Trophoblast cell (in vitro differentiated cells and primary cell): ENCODE results near the gene BNC2.
A peak's percentile ranks its signal among the peaks of the same experiment; 100 is the strongest.

Source experiments
- DNase-seq, 2 donors: peaks; one replicate each; pipeline ENCODE4 v3.0.0-alpha.2; 2016
- H2AFZ ChIP-seq: 2 replicates; pipeline ENCODE4 v1.6.1; 2013; ENCODE audit warnings: low read length, moderate library complexity, mild to moderate bottlenecking; ENCODE audit not compliant: insufficient read depth, poor library complexity
- H2AK5ac ChIP-seq: 2 replicates; pipeline ENCODE4 v1.6.1; 2013; ENCODE audit warnings: mild to moderate bottlenecking, low read length
- H2BK120ac ChIP-seq: 2 replicates; pipeline ENCODE4 v1.6.1; 2013; ENCODE audit warnings: low read length, mild to moderate bottlenecking, moderate library complexity; ENCODE audit not compliant: insufficient read depth, poor library complexity
- H2BK12ac ChIP-seq: 2 replicates; pipeline ENCODE4 v1.6.1; 2013; ENCODE audit warnings: mild to moderate bottlenecking, low read length, moderate library complexity
- H2BK5ac ChIP-seq: 2 replicates; pipeline ENCODE4 v1.6.1; 2013; ENCODE audit warnings: low read length, low read depth, moderate library complexity, mild to moderate bottlenecking; ENCODE audit not compliant: poor library complexity
- H3K14ac ChIP-seq: 2 replicates; pipeline ENCODE4 v1.6.1; 2013; ENCODE audit warnings: mild to moderate bottlenecking, low read length
- H3K18ac ChIP-seq: 2 replicates; pipeline ENCODE4 v1.6.1; 2013; ENCODE audit warnings: mild to moderate bottlenecking, low read length
- H3K23ac ChIP-seq: 2 replicates; pipeline ENCODE4 v1.6.1; 2013; ENCODE audit warnings: low read length
- H3K27ac ChIP-seq: 2 replicates; pipeline ENCODE4 v1.5.1; 2013; ENCODE audit warnings: low read depth, mild to moderate bottlenecking, inconsistent platforms, low read length, moderate library complexity
- H3K27me3 ChIP-seq: 2 replicates; pipeline ENCODE4 v1.6.1; 2013; ENCODE audit warnings: inconsistent platforms, mild to moderate bottlenecking, low read length, moderate library complexity; ENCODE audit not compliant: insufficient read depth
- H3K36me3 ChIP-seq, 2 experiments: 1 replicate in 1 of 2; 2 replicates in 1 of 2; pipeline ENCODE4 v1.6.1; 2013; ENCODE audit warnings: low read length in 2 of 2, mild to moderate bottlenecking in 2 of 2, moderate library complexity in 1 of 2; ENCODE audit not compliant: insufficient read depth in 2 of 2, control insufficient read depth in 1 of 2
- H3K4ac ChIP-seq: 2 replicates; pipeline ENCODE4 v1.6.1; 2013; ENCODE audit warnings: low read depth, mild to moderate bottlenecking, low read length, moderate library complexity
- H3K4me1 ChIP-seq, 2 experiments: 1 replicate in 1 of 2; 2 replicates in 1 of 2; pipeline ENCODE4 v1.6.1; 2013; ENCODE audit warnings: low read length in 2 of 2, mild to moderate bottlenecking in 2 of 2, moderate library complexity in 1 of 2; ENCODE audit not compliant: insufficient read depth in 2 of 2, control insufficient read depth in 1 of 2
- H3K4me2 ChIP-seq: 2 replicates; pipeline ENCODE4 v1.6.1; 2013; ENCODE audit warnings: inconsistent platforms, mild to moderate bottlenecking, low read length, moderate library complexity
- H3K4me3 ChIP-seq: 2 replicates; pipeline ENCODE4 v1.5.1; 2013; ENCODE audit warnings: mild to moderate bottlenecking, low read depth, low read length, inconsistent platforms
- H3K79me1 ChIP-seq: one replicate; pipeline ENCODE4 v1.6.1; 2013; ENCODE audit warnings: low read length
- H3K79me2 ChIP-seq: 2 replicates; pipeline ENCODE4 v1.6.1; 2013; ENCODE audit warnings: low read length, mild to moderate bottlenecking; ENCODE audit not compliant: control insufficient read depth, insufficient read depth, poor library complexity
- H3K9ac ChIP-seq: 2 replicates; pipeline ENCODE4 v1.6.1; 2013; ENCODE audit warnings: mild to moderate bottlenecking, low read length
- H3K9me3 ChIP-seq: 2 replicates; pipeline ENCODE4 v1.6.1; 2013; ENCODE audit warnings: low read depth, mild to moderate bottlenecking, control low read depth, inconsistent platforms, low read length; ENCODE audit not compliant: insufficient read depth
- H4K12ac ChIP-seq: 2 replicates; pipeline ENCODE4 v1.6.1; 2013; ENCODE audit warnings: low read depth, mild to moderate bottlenecking, low read length, moderate library complexity
- H4K8ac ChIP-seq: 2 replicates; pipeline ENCODE4 v1.6.1; 2013; ENCODE audit warnings: low read depth, mild to moderate bottlenecking, low read length, moderate library complexity
- H4K91ac ChIP-seq: one replicate; pipeline ENCODE4 v1.6.1; 2013; ENCODE audit warnings: low read depth, mild to moderate bottlenecking, low read length, moderate library complexity
- WGBS: extraction: QIAGEN DNeasy Blood & Tissue Kit; methylation state at CpG from one replicate; pipeline ENCODE4 v1.1.7; 2013; ENCODE audit warnings: missing lambda C conversion rate; ENCODE audit not compliant: insufficient read length, insufficient coverage; ENCODE audit errors: extremely low coverage; 5-methylcytosine and 5-hydroxymethylcytosine counted together

The BNC2 gene

DNA sequence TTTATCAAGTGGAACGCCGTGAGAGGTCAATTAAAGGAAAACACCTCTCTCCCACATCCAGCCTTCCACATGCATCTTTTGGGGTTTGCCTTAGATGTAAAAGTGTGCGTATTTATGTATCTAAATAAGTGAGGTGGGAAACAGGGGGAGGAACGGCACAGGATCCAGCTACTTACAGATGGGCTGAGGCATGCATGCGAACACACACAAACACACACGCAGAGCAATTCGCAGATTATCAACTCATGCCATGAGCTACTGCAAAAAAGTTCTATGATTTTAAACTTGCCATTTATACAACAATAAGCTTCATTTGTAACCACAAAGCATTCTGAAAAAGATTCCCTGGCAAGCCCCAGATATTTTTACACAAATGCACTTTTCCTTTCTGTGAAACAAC lies 242.1 kb downstream of the BNC2 start:
- no peak for DNase-seq
- Histone ChIP-seq H4K8ac (no peak overlapping the region), H3K27me3 (no peaks in the 10 kb centered on the region), H3K9ac (no peak overlapping the region), H2AK5ac (no peak overlapping the region), H3K79me1 (peaks cover 5% of the 10 kb centered on the region), H4K91ac (peak overlapping the region; percentile 36), H3K4ac (no peak overlapping the region), H3K27ac (peak overlapping the region; percentile 33), H3K4me2 (no peak overlapping the region), H3K36me3 (no peaks in the 10 kb centered on the region), H2BK120ac (peak overlapping the region; percentile 41), H3K4me3 (no peak overlapping the region), H3K18ac (no peak overlapping the region), H3K9me3 (no peaks in the 10 kb centered on the region), H3K79me2 (no peaks in the 10 kb centered on the region), H4K12ac (no peak overlapping the region), H2BK12ac (peak overlapping the region; percentile 21), H2BK5ac (peak overlapping the region; percentile 55), H3K4me1 (peaks cover 3 to 18% of the 10 kb centered on the region in 2 experiments), H3K23ac (peak overlapping the region; percentile 98), H3K14ac (peak overlapping the region; percentile 42), H2AFZ (no peak overlapping the region)
- no CpG with 5 or more reads among the region's 7 CpGs for WGBS

DNA sequence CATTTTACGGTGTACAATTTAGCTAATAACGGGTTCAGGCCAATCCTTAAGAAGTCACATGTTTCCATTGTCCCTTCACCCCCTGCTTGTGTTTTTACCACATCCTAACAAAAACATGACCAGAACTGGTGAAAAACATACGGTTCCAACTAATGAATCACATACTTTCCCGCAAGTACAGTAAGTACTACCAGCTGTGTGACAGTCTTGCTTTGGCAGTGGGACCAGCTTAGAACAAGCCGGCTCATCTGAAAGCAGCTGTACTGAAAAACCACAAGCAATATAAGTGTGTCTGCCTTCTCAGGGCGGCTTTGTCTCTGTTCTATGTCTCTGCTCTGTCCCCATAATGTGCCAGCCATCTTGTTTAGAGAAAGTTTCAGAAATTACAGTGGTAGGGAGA lies 242.5 kb downstream of the BNC2 start:
- Histone ChIP-seq H3K79me2 (no peaks in the 10 kb centered on the region), H3K27ac (peak overlapping the region; percentile 51), H3K36me3 (no peaks in the 10 kb centered on the region), H3K9me3 (no peaks in the 10 kb centered on the region), H4K91ac (no peak overlapping the region), H2AFZ (no peak overlapping the region), H3K14ac (no peak overlapping the region), H2BK5ac (peak overlapping the region; percentile 55), H2BK120ac (no peak overlapping the region), H2BK12ac (no peak overlapping the region), H4K8ac (no peak overlapping the region), H3K4me1 (peaks cover 3 to 18% of the 10 kb centered on the region in 2 experiments), H3K4ac (no peak overlapping the region), H2AK5ac (no peak overlapping the region), H3K18ac (no peak overlapping the region), H4K12ac (no peak overlapping the region), H3K4me3 (no peak overlapping the region), H3K4me2 (no peak overlapping the region), H3K23ac (no peak overlapping the region), H3K9ac (no peak overlapping the region), H3K79me1 (peaks cover 5% of the 10 kb centered on the region), H3K27me3 (no peaks in the 10 kb centered on the region)
- DNase-seq = no peak
- no CpG with 5 or more reads among the region's 6 CpGs for WGBS

DNA sequence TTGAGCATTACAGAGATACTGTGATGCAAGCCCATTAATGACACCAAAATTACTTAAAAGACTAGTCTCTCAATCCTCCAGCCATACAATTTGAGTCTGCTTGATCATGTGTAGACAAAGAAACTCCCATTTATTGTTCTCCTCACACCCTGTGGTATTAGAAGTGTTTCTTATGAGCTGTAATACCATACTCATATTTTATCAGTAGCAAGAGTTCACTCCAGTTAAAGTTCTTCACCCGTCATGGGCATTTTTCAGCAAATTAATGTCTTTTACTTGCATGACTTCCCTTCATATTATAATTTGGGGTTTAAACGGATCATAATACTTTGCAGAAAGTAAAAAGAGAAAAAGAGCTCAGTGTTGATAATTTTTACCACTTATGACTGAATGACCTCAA lies 242.9 kb downstream of the BNC2 start:
- no peak overlapping the region for H4K12ac ChIP-seq
- no peak overlapping the region for H4K91ac ChIP-seq
- no peak overlapping the region for H2BK5ac ChIP-seq
- no peak overlapping the region for H3K4ac ChIP-seq
- no peak overlapping the region for H4K8ac ChIP-seq
- H3K36me3 ChIP-seq = no peaks in the 10 kb centered on the region
- H2AFZ ChIP-seq = no peak overlapping the region
- no peaks in the 10 kb centered on the region for H3K9me3 ChIP-seq
- no peak overlapping the region for H3K4me2 ChIP-seq
- H3K4me3 ChIP-seq = no peak overlapping the region
- H3K9ac ChIP-seq = no peak overlapping the region
- no peak overlapping the region for H2AK5ac ChIP-seq
- WGBS = no CpG with 5 or more reads among the region's 2 CpGs
- H3K14ac ChIP-seq = no peak overlapping the region
- no peak overlapping the region for H3K23ac ChIP-seq
- H2BK120ac ChIP-seq = no peak overlapping the region
- H3K4me1 ChIP-seq = peaks cover 3 to 18% of the 10 kb centered on the region in 2 experiments
- no peak for DNase-seq
- no peaks in the 10 kb centered on the region for H3K79me2 ChIP-seq
- peaks cover 6% of the 10 kb centered on the region for H3K79me1 ChIP-seq
- no peak overlapping the region for H3K18ac ChIP-seq
- no peaks in the 10 kb centered on the region for H3K27me3 ChIP-seq
- no peak overlapping the region for H2BK12ac ChIP-seq
- H3K27ac ChIP-seq = peak overlapping the region; percentile 88

DNA sequence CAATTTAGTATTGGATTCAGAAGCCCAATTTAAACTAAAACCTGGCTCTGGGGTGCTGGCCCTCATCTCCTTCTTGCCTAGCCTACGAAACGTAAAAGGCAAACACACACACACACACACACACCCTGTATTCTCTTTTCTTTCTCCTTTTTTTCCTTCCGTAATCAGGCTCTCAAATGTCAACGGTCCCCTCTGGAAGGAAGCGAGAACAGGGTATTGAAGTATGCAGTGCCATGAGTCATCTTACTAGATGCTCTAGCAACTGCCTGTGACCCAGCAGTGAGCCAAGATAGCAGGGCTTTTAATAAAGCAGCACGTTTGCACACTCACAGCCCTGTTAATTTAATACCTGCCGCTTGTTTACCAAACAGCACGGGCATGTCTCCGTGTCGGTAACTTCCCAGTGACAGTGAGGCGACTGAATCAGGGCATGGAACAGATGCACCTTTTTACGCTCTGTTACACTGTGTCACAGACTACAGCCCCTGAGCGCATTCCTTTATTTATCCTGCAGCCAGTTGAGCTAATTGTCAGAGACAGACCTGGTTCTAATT lies 243.8 kb downstream of the BNC2 start:
- Histone ChIP-seq H3K14ac (no peak overlapping the region), H3K4me2 (peak overlapping the region; percentile 64), H3K9ac (no peak overlapping the region), H3K79me1 (peaks cover 6% of the 10 kb centered on the region), H3K4me3 (no peak overlapping the region), H4K91ac (no peak overlapping the region), H4K12ac (no peak overlapping the region), H2BK12ac (no peak overlapping the region), H2AFZ (no peak overlapping the region), H3K79me2 (no peaks in the 10 kb centered on the region), H3K27ac (peak overlapping the region; percentile 88), H3K9me3 (no peaks in the 10 kb centered on the region), H4K8ac (no peak overlapping the region), H2BK120ac (no peak overlapping the region), H2BK5ac (peak overlapping the region; percentile 59), H3K18ac (no peak overlapping the region), H3K36me3 (no peaks in the 10 kb centered on the region), H3K23ac (no peak overlapping the region), H3K27me3 (no peaks in the 10 kb centered on the region), H3K4ac (no peak overlapping the region), H3K4me1 (peaks cover 3 to 18% of the 10 kb centered on the region in 2 experiments), H2AK5ac (no peak overlapping the region)
- DNase-seq = peak; percentile 4 to 37
- no CpG with 5 or more reads among the region's 13 CpGs for WGBS
